ENCODE data around the gene SEC23B.
"Not testable (repeated sequence)": the region's sequence is repeated elsewhere in the genome, so short reads cannot be mapped to it uniquely, and the experiment has no call there.

The SEC23B gene

DNA sequence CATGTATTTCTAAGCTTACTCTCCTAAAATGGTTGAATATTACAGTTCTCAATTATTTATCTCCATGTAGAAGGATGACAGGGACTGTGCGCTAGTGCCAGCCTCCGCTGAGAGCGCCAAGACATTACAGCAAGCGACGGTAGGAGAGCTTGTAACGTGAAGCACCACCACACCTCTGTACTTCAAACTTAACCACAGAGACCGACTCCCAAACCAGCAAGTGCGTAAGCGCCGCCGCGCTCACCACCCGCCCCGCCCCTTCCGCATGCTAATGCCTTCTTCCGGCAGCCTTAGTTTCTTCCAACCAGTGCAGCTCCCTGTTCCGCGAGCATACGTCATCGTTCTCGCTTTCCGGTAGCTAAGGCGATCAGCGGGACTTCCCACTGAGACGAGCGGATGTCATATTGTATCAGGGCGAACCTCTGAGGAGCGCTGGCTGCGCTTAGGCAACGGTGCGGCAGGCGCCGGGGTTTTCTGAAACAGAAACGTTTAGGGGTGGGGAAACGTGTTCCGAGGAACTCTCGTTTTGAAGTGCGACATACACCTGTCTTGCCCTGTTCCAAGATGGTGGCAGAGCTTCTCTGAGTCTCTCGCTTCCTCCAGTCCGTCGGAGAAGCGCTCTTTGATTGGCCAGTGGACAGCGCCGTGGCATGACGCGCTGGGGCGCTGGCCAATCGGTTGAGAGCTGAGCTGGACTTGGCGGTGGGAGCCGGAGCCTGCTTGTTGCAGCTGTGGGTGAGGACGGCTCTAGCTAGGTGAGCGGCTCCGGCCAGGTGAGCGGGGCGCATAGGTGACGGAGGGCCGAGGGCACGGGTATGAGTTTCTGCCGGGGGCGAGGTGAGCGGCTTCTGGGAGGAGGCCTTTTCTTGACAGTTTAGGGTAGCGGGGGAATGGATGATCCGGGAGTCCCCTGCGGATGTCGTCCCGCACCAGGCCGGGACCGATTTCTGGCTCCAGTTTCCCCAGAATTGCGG lies at the start of gene SEC23B:
Gene SEC23B (plus strand): TSS at position 723 of the 974 bp plus-strand sequence. CDS start 2,896 bp downstream, outside the sequence.
- Mint-ChIP-seq H3K4me1 (ENCODE audit: low read depth) (peaks cover 36% of the 10 kb centered on the region), H3K27ac (peak within 1 kb of the TSS; percentile 100), H3K36me3 (ENCODE audit: low read depth) (peaks cover 26% of the 10 kb centered on the region), H3K4me3 (peak within 1 kb of the TSS; percentile 99), H3K9me3 (no peaks in the 10 kb centered on the region), H3K27me3 (ENCODE audit: low read depth) (no peaks in the 10 kb centered on the region)

DNA sequence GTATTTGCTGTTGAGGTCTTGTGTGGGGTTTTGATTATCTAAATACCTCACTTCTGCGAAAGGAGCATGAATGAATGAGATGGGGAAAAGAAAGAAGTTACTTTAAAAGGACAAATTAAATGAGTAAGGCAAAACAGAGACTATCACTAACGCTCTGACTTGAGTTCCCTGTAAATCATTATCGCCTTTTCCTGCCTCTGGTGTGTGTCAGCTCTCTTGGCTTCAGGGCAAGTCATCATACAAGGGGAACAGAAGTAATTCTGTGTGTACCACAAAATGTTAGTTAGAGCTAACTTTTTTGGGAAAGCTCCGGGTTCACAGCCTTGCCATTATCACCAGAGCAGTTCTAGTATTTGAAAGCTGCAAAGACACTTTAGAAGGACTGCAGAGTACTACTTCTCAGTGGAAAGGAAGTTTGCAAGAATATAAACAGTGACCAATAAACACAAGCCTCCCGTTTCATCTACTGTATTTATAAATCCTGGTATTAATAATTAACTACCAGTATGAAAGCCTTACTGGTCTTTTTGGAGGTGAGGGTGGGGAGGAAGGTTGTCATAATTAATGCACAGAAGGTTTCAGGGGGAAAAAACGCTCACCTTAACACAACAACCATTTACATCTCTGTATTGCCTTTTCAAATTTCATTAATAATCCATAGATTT lies 42.1 kb upstream of the SEC23B start:
- no peaks in the 10 kb centered on the region for H3K27me3 Mint-ChIP-seq (ENCODE audit: low read depth)
- H3K36me3 Mint-ChIP-seq (ENCODE audit: low read depth) = peaks cover 5% of the 10 kb centered on the region
- peaks cover 13% of the 10 kb centered on the region for H3K4me1 Mint-ChIP-seq (ENCODE audit: low read depth)
- no peak overlapping the region for H3K27ac Mint-ChIP-seq
- H3K4me3 Mint-ChIP-seq = peak overlapping the region; percentile 99
- no peaks in the 10 kb centered on the region for H3K9me3 Mint-ChIP-seq

DNA sequence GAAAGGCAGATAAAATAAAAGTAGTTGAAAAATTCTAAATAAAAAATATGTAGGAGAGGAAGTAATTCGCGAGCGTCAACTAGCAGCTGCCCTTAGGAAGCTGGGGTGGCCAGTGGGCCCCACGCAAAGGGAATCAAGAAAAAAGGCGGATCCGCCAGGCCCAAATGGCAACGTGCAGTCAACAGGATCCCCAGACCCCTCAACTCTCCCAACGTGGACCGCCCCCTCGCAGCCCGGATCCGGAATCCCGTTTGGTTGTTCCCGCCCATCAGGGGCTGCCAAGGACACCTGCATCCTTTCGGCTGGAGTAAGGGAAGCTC lies 41.2 kb upstream of the SEC23B start:
- H3K4me3 Mint-ChIP-seq = peak overlapping the region; percentile 99
- peaks cover 13% of the 10 kb centered on the region for H3K4me1 Mint-ChIP-seq (ENCODE audit: low read depth)
- no peaks in the 10 kb centered on the region for H3K27me3 Mint-ChIP-seq (ENCODE audit: low read depth)
- H3K27ac Mint-ChIP-seq = peak overlapping the region; percentile 93
- peaks cover 5% of the 10 kb centered on the region for H3K36me3 Mint-ChIP-seq (ENCODE audit: low read depth)
- H3K9me3 Mint-ChIP-seq = no peaks in the 10 kb centered on the region

DNA sequence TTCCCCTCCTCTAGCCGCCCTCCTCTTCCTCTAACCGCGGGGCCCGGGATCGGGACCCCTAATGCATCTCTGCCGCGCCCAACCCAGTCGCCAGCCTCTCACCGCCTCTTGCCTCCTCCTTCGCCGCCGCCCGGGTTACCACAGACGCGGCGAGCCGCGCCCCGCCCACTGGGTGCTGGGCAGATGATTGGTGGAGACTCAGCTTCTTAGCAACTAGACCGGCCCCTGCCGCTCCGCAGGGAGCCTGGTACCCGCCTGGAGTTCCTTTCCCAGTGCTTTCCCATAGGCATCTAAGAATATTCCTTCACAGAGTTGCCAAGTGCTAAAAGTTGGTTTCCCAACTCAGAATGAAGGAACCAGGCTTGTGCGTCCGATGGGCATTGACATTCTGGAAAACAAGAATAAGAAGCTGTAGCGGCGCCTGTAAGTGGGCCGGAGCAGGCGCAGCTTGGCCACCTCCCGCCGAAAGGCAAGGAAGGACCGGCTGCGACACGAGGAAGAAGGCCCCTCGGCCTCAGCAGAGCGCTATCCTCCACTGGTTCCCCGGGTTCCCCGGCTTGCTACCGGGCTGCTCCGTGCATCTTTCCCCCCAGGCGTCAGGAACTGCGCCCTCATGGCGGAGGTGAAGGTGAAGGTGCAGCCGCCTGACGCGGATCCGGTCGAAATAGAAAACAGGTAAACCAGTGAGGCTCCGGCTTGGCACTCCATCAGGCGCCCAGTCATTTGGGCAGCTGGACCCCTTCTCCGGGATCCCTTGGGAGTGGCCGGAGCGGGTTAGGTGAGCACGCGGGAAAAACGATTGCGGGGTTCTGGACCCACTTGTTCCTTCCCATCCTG lies 40.6 kb upstream of the SEC23B start, which contains the start of the genes DZANK1 and POLR3F:
Gene DZANK1 (minus strand): TSS at position 137 of the 837 bp plus-strand sequence. CDS start 1,672 bp downstream, outside the sequence.
Gene POLR3F (plus strand): TSS at position 497 of the 837 bp plus-strand sequence. CDS start 117 bp downstream, at position 614.
- Mint-ChIP-seq H3K36me3 (ENCODE audit: low read depth) (peaks cover 5% of the 10 kb centered on the region), H3K9me3 (no peaks in the 10 kb centered on the region), H3K4me3 (peak within 1 kb of the TSS; percentile 99), H3K4me1 (ENCODE audit: low read depth) (peaks cover 13% of the 10 kb centered on the region), H3K27ac (peak within 1 kb of the TSS; percentile 93), H3K27me3 (ENCODE audit: low read depth) (no peaks in the 10 kb centered on the region)

DNA sequence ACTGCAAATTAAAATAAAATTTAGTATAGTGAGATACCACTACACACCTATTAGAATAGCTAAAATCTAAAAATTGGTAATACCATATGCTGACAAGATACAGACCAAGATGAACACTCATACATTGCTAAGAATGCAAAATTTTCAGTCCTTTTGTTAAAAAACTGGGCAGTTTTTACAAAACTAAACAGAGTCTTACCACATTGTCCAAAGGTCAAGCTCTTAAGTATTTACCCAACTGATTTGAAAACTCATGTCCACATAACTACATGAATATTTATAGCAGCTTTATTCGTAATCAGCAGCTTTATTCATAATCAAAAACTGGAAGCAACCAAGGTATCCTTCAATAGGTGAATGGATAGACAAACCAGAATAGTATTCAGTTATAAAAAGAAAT lies 30.5 kb upstream of the SEC23B start:
- no peak overlapping the region for H3K27ac Mint-ChIP-seq
- peaks cover 17% of the 10 kb centered on the region for H3K36me3 Mint-ChIP-seq (ENCODE audit: low read depth)
- no peaks in the 10 kb centered on the region for H3K9me3 Mint-ChIP-seq
- H3K4me1 Mint-ChIP-seq (ENCODE audit: low read depth) = no peaks in the 10 kb centered on the region
- no peaks in the 10 kb centered on the region for H3K27me3 Mint-ChIP-seq (ENCODE audit: low read depth)
- H3K4me3 Mint-ChIP-seq = no peak overlapping the region

DNA sequence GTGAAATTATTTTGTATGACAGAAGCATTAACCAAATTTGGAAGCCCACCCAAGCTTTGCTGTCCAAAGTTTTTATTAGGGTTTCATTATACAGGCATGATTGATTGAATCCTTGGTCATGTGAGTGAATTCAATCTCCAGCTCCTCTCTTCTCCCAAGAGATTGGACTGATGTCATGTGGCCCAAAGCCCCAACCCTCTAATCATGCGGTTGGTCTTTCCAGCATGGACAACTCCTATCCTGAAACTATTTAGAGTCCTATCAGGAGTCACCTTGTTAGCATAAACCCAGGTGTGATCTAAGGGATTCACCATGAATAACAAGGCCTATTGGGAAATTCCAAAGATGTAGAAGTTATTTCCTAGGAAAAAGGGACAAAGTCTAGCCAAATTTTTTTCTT lies 29.9 kb upstream of the SEC23B start:
- Mint-ChIP-seq H3K36me3 (ENCODE audit: low read depth) (peaks cover 21% of the 10 kb centered on the region), H3K27me3 (ENCODE audit: low read depth) (no peaks in the 10 kb centered on the region), H3K4me3 (no peak overlapping the region), H3K4me1 (ENCODE audit: low read depth) (no peaks in the 10 kb centered on the region), H3K27ac (no peak overlapping the region), H3K9me3 (no peaks in the 10 kb centered on the region)

DNA sequence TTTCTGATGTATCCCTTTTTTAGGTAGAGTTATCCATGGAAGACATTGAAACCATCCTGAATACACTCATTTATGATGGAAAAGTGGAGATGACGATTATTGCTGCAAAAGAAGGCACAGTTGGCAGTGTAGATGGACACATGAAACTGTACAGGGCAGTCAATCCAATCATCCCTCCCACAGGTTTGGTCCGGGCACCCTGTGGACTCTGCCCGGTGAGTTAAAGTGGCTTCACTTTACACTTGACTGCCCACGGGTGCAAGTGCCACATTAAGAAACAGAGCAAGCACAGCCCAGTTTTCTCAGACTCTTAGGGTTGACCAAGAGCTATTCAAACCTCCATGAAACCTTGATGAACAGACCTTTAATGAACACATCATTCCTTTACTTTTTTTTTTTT lies 26.1 kb upstream of the SEC23B start:
- no peak overlapping the region for H3K27ac Mint-ChIP-seq
- no peaks in the 10 kb centered on the region for H3K4me1 Mint-ChIP-seq (ENCODE audit: low read depth)
- no peak overlapping the region for H3K4me3 Mint-ChIP-seq
- H3K27me3 Mint-ChIP-seq (ENCODE audit: low read depth) = no peaks in the 10 kb centered on the region
- H3K9me3 Mint-ChIP-seq = no peaks in the 10 kb centered on the region
- peaks cover 21% of the 10 kb centered on the region for H3K36me3 Mint-ChIP-seq (ENCODE audit: low read depth)

DNA sequence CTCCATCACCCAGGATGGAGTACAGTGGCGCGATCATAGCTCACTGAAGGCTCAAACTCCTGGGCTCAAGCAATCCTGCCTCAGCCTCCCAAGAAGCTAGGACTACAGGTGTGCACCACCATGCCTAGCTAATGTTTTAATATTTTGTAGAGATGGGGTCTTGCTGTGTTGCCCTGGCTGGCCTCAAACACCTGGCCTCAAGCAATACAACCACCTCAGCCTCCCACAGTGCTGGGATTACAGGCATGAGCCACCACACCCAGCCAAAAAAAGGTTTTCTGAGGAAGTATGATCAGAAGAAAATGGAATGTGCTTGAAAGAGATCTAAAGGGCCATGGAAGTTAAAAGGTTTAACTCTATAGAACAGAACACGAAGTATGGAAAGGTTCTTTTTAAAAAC lies 19.4 kb upstream of the SEC23B start:
- H3K4me3 Mint-ChIP-seq = no peak overlapping the region
- no peak overlapping the region for H3K27ac Mint-ChIP-seq
- peaks cover 23% of the 10 kb centered on the region for H3K36me3 Mint-ChIP-seq (ENCODE audit: low read depth)
- H3K9me3 Mint-ChIP-seq = no peaks in the 10 kb centered on the region
- no peaks in the 10 kb centered on the region for H3K27me3 Mint-ChIP-seq (ENCODE audit: low read depth)
- H3K4me1 Mint-ChIP-seq (ENCODE audit: low read depth) = peaks cover under 1% of the 10 kb centered on the region

DNA sequence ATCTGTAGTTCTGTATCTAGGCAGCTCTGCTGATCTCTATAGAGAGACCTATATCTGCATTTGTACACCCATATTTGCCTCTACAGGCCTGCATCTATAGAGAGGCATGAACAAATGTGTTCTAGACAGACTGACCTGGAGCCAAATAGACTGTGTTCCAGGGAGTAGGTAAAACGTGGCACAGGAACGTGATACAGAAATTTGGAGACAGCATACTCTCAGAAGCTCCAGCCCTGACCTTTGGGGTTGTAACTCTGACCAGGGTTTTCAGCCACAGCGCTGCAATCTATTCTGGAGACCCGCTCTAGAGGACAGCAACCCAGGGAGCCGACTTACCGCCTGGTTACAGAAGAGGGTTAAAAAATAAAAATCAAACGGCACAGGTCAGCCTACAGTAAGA lies 11.7 kb upstream of the SEC23B start:
- no peaks in the 10 kb centered on the region for H3K9me3 Mint-ChIP-seq
- no peaks in the 10 kb centered on the region for H3K27me3 Mint-ChIP-seq (ENCODE audit: low read depth)
- peak overlapping the region; percentile 97 for H3K4me3 Mint-ChIP-seq
- peaks cover 16% of the 10 kb centered on the region for H3K4me1 Mint-ChIP-seq (ENCODE audit: low read depth)
- peak overlapping the region; percentile 41 for H3K27ac Mint-ChIP-seq
- H3K36me3 Mint-ChIP-seq (ENCODE audit: low read depth) = peaks cover 8% of the 10 kb centered on the region

DNA sequence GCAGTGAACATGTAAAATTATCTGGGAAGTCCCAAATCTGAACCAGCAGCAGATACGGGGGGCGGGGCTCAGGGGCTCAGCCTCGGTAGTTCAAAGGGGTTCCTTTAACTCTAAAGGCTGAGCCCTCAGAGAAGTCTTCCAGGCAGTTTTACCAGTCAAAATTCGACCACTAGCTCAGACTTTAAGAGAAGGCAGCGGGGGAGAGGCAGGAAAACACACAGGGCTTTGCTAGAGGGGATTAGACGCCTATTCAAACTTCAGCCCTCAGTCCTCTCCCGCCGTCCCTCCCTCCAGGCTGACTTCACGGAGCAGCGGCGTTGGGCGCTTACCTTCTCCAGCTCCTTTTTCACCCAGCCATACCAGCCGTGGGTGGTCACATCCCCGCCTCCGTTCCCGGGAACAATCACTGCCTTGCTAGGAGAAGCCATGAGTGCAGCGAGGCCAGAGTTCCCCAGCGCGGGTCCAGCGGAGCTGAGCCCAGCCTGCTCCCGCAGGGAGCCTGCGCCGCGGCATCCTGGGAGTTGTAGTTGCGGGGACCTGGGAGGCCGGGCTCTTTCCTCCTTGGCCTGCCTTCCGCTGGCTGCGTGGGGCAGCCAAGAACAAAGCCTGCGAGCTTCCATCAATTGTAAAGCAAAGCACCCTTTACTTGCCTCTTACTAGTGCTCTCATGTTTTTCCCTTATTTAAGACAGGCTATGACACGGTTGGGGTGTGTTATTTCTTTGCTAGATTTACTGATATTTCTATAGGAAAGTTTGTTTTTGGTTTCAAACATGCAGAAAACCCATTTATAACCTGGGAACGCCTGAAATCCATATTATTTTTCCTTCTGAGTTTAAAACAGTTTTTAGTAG lies 10.8 kb upstream of the SEC23B start, which contains the start of gene RBBP9:
Gene RBBP9 (minus strand): TSS at position 486 of the 853 bp plus-strand sequence. CDS start 58 bp downstream, at position 428.
- peaks cover 4% of the 10 kb centered on the region for H3K36me3 Mint-ChIP-seq (ENCODE audit: low read depth)
- peak within 1 kb of the TSS; percentile 83 for H3K27ac Mint-ChIP-seq
- H3K9me3 Mint-ChIP-seq = no peaks in the 10 kb centered on the region
- peaks cover 19% of the 10 kb centered on the region for H3K4me1 Mint-ChIP-seq (ENCODE audit: low read depth)
- no peaks in the 10 kb centered on the region for H3K27me3 Mint-ChIP-seq (ENCODE audit: low read depth)
- peak within 1 kb of the TSS; percentile 97 for H3K4me3 Mint-ChIP-seq

DNA sequence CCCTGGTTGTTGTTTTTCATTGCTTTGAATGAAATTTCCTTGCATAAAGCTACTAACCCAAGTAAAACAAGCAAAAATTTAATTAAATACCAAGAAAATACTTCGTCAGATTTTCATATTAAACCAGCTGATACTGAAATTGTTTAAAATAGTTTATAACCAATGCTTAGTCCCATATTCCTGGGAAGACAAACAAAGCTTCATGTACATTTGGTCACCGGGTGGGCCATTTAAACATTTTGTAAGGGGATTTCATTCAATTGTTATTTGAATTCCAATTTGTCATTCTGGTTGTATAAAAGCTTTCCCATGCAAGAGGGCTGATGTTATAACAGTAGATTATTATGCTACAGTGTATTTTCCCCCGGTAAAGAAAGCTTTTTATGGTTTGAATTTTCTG lies 10.1 kb upstream of the SEC23B start:
- H3K27ac Mint-ChIP-seq = no peak overlapping the region
- H3K36me3 Mint-ChIP-seq (ENCODE audit: low read depth) = peaks cover 4% of the 10 kb centered on the region

DNA sequence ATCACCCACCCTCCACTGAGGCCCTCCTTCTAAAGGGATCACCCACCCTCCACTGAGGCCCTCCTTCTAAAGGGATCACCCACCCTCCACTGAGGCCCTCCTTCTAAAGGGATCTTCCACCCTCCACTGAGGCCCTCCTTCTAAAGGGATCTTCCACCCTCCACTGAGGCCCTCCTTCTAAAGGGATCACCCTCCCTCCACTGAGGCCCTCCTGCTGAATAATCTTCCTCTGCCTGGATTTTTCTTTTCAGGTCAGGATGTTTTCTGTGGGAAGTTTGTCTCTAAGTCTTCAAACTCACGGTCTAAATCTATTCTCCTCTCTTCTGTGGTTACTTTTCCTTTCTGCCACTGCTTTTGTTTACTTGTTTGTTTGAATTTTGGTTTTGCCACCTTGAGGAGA lies 6.1 kb upstream of the SEC23B start:
- H3K36me3 Mint-ChIP-seq (ENCODE audit: low read depth); H3K9me3 Mint-ChIP-seq; H3K4me3 Mint-ChIP-seq; H3K27me3 Mint-ChIP-seq (ENCODE audit: low read depth); H3K27ac Mint-ChIP-seq: not testable (repeated sequence)
- H3K4me1 Mint-ChIP-seq (ENCODE audit: low read depth) = peaks cover 16% of the 10 kb centered on the region

More for the DNA sequence above, 10.1 kb upstream of the SEC23B start:
- H3K27me3 Mint-ChIP-seq (ENCODE audit: low read depth) = no peaks in the 10 kb centered on the region
- H3K4me3 Mint-ChIP-seq = peak overlapping the region; percentile 97
- H3K9me3 Mint-ChIP-seq = no peaks in the 10 kb centered on the region
- H3K4me1 Mint-ChIP-seq (ENCODE audit: low read depth) = peaks cover 19% of the 10 kb centered on the region

DNA sequence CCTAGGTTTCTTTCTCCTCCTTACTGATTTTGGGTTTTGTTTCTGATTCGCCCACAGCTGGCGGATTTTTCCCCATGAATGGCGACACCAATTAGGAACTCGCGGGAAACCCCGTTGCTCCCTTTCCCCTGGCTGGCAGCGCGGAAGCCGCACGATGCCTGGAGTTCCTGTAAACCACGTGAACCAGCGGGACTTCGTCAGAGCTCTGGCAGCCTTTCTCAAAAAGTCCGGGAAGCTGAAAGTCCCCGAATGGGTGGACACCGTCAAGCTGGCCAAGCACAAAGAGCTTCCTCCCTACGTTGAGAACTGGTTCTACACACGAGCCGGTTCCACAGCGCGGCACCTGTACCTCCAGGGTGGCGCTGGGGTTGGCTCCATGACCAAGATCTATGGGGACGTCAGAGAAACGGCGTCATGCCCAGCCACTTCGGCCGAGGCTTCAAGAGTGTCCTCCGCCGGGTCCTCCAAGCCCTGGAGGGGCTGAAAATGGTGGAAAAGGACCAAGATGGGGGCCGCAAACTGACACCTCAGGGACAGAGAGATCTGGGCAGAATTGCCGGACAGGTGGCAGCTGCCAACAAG lies 3.2 kb upstream of the SEC23B start:
- Mint-ChIP-seq H3K27me3 (ENCODE audit: low read depth) (no peaks in the 10 kb centered on the region), H3K4me1 (ENCODE audit: low read depth) (peaks cover 27% of the 10 kb centered on the region), H3K9me3 (no peaks in the 10 kb centered on the region), H3K4me3 (no peak overlapping the region), H3K36me3 (ENCODE audit: low read depth) (peaks cover 6% of the 10 kb centered on the region), H3K27ac (no peak overlapping the region)

Data from T-helper 1 cell treated with Interleukin-12 subunit alpha and Interleukin-12 subunit beta and Interleukin-4 antibody, amounts not matched to agents 30 μg/mL and 1 μg/mL, for 36 hours (primary cell).